DOHH2 (cell line): Measurements from ENCODE around the gene NKD1.

Experiments
- EZH2phosphoT487 ChIP-seq: fragments of 200-600 bp; sonication (generic); IDR thresholded peaks from 2 replicates; pipeline ENCODE4 v1.6.1; 2017; ENCODE audit warnings: borderline replicate concordance, mild to moderate bottlenecking, antibody characterized with exemption, low read length, moderate library complexity, mixed read lengths
- TF ChIP-seq, protein P1 (sequence below): fragments of 200-600 bp; sonication (generic); IDR thresholded peaks from one replicate; pipeline ENCODE4 v1.5.1; 2014; ENCODE audit warnings: antibody characterized with exemption, mild to moderate bottlenecking, low read depth, low read length; ENCODE audit not compliant: poor library complexity, severe bottlenecking

DNA sequence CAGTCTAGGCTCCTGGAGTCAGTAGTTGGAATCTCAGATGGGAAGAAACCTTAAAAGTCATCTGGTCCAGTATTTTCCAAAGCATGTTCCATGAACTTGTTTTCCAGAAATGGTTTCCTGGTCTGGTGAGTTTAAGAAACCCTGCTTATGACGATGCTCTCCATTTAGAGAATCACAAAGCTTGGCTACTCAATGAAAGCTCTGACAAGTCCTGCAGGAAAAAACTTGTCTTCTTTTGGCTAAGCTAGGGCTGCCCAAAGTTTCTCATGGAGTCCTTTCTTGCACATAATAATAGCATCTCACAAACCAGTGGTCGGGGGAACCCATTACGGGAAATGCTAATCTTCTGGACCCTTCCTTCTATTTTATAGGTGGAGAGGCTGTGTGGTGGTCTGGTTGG lies 5.5 kb upstream of the NKD1 start:
- no peak for TF ChIP-seq EZH2phosphoT487
- TF ChIP-seq, protein P1, sequence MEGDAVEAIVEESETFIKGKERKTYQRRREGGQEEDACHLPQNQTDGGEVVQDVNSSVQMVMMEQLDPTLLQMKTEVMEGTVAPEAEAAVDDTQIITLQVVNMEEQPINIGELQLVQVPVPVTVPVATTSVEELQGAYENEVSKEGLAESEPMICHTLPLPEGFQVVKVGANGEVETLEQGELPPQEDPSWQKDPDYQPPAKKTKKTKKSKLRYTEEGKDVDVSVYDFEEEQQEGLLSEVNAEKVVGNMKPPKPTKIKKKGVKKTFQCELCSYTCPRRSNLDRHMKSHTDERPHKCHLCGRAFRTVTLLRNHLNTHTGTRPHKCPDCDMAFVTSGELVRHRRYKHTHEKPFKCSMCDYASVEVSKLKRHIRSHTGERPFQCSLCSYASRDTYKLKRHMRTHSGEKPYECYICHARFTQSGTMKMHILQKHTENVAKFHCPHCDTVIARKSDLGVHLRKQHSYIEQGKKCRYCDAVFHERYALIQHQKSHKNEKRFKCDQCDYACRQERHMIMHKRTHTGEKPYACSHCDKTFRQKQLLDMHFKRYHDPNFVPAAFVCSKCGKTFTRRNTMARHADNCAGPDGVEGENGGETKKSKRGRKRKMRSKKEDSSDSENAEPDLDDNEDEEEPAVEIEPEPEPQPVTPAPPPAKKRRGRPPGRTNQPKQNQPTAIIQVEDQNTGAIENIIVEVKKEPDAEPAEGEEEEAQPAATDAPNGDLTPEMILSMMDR = no peak
